Endothelial cell of umbilical vein (primary cell): ENCODE measurements around the gene MRPS30.
"Not testable (repeated sequence)": the region's sequence is repeated elsewhere in the genome, so short reads cannot be mapped to it uniquely, and the experiment has no call there.

Experiments
- EZH2 ChIP-seq: IDR thresholded peaks from 2 replicates; pipeline ENCODE4 v1.6.1; 2012; ENCODE audit warnings: borderline replicate concordance, low read depth, mild to moderate bottlenecking, moderate library complexity, low read length, inconsistent platforms; ENCODE audit not compliant: severe bottlenecking
- GATA2 ChIP-seq: IDR thresholded peaks from 2 replicates; pipeline ENCODE4 v1.7.0; 2011; ENCODE audit warnings: low read depth, mild to moderate bottlenecking, moderate library complexity, mixed read lengths, low read length; ENCODE audit not compliant: insufficient read length, insufficient read depth
- MYC ChIP-seq: IDR thresholded peaks from one replicate; pipeline ENCODE4 v1.6.1; 2011; ENCODE audit warnings: mild to moderate bottlenecking, low read depth, low read length
- POLR2A ChIP-seq: IDR thresholded peaks from 2 replicates; pipeline ENCODE4 v1.6.1; 2012; ENCODE audit warnings: low read depth, mild to moderate bottlenecking, control low read depth, low read length
- POLR2AphosphoS5 ChIP-seq: IDR thresholded peaks from 2 replicates; pipeline ENCODE4 v1.6.1; 2012; ENCODE audit warnings: low read depth, mild to moderate bottlenecking, control low read depth, low read length, moderate library complexity; ENCODE audit not compliant: insufficient read depth
- TF ChIP-seq, protein P1 (sequence below), 2 donors: IDR thresholded peaks; 1 replicate in 1 of 2; 2 replicates in 1 of 2; pipeline ENCODE4 v1.5.1; 2011; ENCODE audit warnings: low read length in 2 of 2, mild to moderate bottlenecking in 2 of 2, moderate library complexity in 2 of 2, control low read depth in 1 of 2, inconsistent platforms in 1 of 2, low read depth in 1 of 2; ENCODE audit not compliant: insufficient read depth in 1 of 2; ENCODE audit errors: extremely low read depth in 1 of 2
- TF ChIP-seq, protein P2 (sequence below): IDR thresholded peaks from 2 replicates; pipeline ENCODE4 v1.6.1; 2011; ENCODE audit not compliant: insufficient read depth, insufficient read length

DNA sequence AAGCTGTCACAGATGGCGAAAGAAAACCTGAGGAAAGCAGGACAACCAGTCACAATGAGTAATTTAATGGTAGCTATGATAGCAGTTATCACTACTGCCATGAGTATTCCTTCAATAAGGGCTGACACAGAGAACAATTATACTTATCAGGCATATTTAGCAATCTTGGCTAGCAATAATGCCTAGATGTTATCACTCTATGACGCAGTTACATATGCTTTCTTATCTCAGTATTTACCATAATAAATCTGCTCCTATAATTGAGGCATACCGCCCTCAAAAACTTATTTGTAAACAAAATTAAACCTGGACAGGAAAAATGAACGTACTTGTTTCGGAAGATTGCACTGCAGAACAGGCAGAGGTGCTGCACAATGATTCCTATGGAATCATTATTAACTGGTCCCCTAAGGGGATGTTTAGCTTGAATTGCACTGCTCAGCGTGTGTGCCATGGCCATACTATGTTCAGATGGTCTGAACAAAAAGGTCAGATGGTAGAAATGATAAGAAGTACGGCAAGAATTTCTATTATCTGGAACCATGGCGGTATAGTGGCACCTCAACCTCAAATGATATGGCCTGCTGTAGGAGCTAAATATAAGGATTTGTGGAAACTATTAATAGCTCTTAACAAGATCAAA lies 16.6 kb upstream of the MRPS30 start:
- TF ChIP-seq, protein P1, sequence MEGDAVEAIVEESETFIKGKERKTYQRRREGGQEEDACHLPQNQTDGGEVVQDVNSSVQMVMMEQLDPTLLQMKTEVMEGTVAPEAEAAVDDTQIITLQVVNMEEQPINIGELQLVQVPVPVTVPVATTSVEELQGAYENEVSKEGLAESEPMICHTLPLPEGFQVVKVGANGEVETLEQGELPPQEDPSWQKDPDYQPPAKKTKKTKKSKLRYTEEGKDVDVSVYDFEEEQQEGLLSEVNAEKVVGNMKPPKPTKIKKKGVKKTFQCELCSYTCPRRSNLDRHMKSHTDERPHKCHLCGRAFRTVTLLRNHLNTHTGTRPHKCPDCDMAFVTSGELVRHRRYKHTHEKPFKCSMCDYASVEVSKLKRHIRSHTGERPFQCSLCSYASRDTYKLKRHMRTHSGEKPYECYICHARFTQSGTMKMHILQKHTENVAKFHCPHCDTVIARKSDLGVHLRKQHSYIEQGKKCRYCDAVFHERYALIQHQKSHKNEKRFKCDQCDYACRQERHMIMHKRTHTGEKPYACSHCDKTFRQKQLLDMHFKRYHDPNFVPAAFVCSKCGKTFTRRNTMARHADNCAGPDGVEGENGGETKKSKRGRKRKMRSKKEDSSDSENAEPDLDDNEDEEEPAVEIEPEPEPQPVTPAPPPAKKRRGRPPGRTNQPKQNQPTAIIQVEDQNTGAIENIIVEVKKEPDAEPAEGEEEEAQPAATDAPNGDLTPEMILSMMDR (IDR thresholded peaks at IDR 0.05; ENCODE audit: extremely low read depth in 1 of 2, insufficient read depth in 1 of 2, low read depth in 1 of 2, low read length in 2 of 2): not testable (repeated sequence)
- TF ChIP-seq, protein P2, sequence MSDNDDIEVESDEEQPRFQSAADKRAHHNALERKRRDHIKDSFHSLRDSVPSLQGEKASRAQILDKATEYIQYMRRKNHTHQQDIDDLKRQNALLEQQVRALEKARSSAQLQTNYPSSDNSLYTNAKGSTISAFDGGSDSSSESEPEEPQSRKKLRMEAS: not testable (repeated sequence)
- not testable (repeated sequence) for TF ChIP-seq POLR2A, POLR2AphosphoS5, MYC, GATA2, EZH2
